Jurkat, Clone E6-1 (cell line): ENCODE measurements around the gene DNASE1. TPM values are rescaled to one million over a fixed set of nuclear protein-coding genes. Genes with fewer than 3 reads are reported as not detected.
"Not testable (repeated sequence)": the region's sequence is repeated elsewhere in the genome, so short reads cannot be mapped to it uniquely, and the experiment has no call there.

ENCODE experiments used
- DNase-seq: peaks from one replicate; pipeline ENCODE4 v3.0.0-alpha.2; 2011; ENCODE audit warnings: low read depth, low spot score
- H3K4me3 ChIP-seq: 2 replicates; pipeline ENCODE4 v1.5.1; 2011; ENCODE audit warnings: mild to moderate bottlenecking, low read length, control low read depth, moderate library complexity
- polyA plus RNA-seq: library from polyadenylated mRNA; unstranded; fragments of >200 nt; gene quantifications from one replicate; pipeline ENCODE4 v1.2.1, GENCODE V29; 2012; ENCODE audit warnings: missing spikeins; ENCODE audit not compliant: insufficient read length, insufficient read depth

DNASE1 gene, protein sequence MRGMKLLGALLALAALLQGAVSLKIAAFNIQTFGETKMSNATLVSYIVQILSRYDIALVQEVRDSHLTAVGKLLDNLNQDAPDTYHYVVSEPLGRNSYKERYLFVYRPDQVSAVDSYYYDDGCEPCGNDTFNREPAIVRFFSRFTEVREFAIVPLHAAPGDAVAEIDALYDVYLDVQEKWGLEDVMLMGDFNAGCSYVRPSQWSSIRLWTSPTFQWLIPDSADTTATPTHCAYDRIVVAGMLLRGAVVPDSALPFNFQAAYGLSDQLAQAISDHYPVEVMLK
- 22.2 TPM for polyA plus RNA-seq

DNA sequence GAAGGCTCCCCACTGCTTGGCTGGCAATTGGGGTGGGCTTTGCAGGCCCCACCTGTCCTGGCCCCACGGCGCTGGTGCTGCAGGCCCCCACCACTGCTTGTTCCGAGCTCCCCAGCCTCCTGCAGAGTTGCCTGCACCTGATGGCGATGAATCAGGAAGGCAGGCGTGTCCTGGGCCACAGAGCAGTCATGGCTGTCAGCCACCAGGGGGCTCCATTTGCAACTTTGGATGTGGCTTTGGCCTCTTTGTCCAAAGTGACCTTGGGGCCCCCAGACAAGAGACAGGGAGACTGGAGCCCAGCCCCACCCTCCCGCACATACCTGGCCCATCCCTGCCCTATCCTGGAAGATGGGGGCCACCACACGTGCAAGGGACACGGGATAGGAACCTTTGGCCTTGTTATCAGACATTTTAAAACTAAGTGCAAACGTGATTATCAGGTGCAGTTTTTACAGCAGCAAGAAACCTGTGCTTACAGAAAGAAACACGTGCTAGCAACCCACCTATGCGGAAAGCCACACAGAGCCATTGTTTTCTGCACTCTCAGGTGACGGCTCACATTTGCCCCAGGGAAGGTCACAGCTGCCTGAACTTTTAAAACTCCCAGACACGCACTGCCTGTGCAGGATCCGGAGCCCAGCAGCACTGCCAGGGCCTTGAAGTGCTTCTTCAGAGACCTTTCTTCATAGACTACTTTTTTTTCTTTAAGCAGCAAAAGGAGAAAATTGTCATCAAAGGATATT, at the start of gene DNASE1:
Gene DNASE1 (plus strand): TSS at position 443 of the 743 bp plus-strand sequence. CDS start 683 bp downstream, outside the sequence.
- H3K4me3 ChIP-seq, result no peak within 1 kb of the TSS
- peak; percentile 38 for DNase-seq

DNA sequence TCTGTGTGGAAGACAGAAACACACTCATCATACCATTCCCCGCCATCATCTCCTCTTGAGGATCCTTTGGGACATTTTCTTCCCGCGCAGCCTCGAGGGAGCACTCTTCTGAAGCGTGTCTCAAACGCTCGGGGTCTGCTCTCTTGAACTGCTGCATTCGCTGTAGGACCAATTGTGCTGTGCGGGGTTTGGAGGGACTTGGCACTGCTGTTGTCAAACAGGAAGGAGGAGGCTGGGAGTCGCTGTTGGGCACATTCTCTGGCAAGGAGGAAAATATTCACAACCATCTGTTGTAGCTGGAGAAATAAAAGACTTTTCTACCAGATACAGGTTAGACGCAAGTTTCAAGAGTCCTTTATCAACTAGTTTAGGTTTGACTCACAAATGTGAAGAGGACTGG, 48.0 kb upstream of the DNASE1 start:
- H3K4me3 ChIP-seq, result no peak overlapping the region
- DNase-seq, result no peak

DNA sequence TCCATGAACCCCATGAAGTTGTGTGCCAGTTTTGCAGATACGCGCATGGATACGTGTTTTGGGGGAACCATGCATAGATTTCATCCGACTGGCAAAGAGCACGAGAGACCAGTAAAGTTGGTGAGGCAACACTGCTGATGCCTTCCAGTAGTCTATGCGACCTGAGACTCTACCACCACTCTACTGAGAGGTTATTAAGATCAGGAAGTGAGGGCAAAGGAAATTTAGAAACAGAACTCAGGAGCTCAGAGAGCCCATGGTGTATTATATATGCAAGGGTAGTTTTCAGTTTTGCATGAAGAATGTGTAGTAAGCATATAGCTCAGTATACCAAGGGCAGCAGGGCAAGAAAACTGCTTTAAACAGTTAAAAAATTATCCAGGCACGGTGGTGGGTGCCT, 47.3 kb upstream of the DNASE1 start:
- DNase-seq, result no peak
- no peak overlapping the region for H3K4me3 ChIP-seq

DNA sequence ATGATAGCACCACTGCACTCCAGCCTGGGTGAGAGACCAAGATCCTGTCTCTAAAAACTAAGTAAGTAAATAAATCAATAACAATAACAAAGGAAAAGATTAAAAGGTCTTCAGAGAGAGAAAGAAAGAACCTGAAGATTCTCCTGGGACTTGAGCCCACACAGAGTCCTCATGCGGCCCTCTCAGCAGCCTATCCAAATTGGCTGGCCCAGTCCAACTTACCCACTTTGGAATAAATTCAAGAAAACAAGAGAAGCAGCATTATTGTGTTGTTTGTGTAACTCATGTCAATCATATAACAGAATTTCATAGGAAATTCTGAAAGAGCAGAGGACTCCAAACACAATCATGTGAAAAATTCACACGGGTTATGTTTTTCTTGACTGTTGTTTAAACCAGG, 46.9 kb upstream of the DNASE1 start:
- no peak for DNase-seq
- no peak overlapping the region for H3K4me3 ChIP-seq

DNA sequence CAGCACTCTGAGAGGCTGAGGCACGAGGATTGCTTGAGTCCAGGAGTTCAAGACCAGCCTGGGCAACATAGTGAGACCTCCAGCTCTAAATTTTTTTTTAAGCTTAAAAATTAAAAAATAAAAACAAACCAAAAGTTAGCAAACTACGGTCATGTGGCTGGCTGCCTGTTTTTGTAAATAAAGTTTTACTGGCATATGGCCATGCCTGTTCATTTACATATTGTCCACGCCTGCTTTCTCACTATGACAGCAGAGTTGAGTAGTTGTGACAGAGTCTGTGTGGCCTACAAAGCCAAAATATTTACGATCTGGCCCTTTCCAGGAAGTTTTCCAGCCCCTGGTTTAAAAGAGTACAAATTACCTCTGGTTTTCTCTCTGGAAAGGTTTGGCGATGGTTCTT, 46.4 kb upstream of the DNASE1 start:
- no peak overlapping the region for H3K4me3 ChIP-seq
- DNase-seq, result no peak

DNA sequence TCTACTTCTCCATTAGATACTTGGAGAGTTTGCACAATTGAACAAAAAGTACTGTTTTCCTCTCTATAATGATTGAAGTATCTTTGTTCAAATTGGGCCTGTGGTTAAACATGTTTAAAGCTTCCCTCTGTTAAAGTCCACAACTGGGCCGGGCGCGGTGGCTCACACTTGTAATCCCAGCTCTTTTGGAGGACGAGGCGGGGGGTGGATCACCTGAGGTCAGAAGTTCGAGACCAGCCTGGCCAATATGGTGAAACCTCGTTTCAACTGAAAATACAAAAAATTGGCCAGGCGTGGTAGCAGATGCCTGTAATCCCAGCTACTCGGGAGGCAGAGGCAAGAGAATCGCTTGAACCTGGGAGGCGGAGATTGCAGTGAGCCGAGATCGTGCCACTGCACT, 45.5 kb upstream of the DNASE1 start:
- not testable (repeated sequence) for H3K4me3 ChIP-seq, DNase-seq

DNA sequence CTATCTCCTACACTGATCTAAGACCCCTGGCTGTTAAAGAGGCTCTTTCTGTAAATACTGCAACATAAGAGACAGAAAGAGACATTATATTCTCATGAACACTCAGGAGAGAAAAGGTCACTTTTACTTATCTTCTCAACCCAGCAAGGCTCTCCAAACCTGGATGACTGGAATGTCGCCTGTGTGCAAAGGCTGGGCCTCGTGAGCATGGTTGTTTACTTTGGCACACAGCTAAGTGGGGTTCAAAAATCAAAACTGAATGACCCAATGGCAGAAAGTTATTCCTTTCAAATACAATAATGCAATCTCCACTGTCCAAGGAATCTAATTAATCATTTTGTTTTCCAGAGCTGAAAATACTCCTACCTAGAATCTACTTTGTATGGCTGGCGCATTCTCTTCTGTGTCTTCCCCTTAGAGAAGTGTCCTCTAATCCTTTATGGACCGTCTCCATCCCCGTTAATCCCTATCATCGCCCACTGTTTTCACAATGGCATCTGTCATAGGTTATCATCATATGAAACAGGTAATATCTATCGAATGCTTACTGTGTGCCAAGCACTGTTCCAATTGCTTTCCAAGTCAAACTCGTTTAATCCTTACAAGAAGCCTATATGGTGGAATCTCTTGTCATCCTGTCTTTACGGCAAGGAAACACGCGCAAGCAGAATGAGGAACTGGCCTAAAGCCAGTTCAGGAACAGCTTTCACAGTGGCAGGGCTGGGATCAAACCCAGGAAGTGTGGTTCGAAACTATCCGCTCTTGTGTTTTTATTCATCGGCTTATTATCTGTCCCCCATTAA, 44.4 kb upstream of the DNASE1 start:
- no peak for DNase-seq
- peak overlapping the region; percentile 87 for H3K4me3 ChIP-seq

DNA sequence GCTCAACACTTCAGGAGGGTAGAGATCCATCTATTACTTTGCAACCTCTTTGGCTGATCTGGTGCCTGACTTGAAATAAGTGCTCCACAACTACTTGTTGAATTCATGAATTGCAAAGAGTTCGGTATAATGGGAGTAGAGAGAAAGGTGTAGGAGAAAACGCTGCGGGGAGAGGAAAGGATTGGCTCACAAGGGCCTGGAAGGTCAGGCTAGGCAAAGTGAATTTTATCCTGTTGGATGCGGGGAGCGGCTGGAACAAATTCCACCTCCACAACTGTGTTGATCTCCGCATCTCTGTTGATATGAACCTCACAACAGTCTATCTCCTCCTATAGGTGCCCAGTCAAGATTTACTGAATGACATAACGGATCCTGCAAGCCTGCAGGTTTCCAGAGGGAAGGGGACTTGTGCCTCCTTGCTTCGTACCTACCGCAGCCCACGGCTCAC, 43.8 kb upstream of the DNASE1 start:
- H3K4me3 ChIP-seq, result peak overlapping the region; percentile 87
- DNase-seq, result no peak

DNA sequence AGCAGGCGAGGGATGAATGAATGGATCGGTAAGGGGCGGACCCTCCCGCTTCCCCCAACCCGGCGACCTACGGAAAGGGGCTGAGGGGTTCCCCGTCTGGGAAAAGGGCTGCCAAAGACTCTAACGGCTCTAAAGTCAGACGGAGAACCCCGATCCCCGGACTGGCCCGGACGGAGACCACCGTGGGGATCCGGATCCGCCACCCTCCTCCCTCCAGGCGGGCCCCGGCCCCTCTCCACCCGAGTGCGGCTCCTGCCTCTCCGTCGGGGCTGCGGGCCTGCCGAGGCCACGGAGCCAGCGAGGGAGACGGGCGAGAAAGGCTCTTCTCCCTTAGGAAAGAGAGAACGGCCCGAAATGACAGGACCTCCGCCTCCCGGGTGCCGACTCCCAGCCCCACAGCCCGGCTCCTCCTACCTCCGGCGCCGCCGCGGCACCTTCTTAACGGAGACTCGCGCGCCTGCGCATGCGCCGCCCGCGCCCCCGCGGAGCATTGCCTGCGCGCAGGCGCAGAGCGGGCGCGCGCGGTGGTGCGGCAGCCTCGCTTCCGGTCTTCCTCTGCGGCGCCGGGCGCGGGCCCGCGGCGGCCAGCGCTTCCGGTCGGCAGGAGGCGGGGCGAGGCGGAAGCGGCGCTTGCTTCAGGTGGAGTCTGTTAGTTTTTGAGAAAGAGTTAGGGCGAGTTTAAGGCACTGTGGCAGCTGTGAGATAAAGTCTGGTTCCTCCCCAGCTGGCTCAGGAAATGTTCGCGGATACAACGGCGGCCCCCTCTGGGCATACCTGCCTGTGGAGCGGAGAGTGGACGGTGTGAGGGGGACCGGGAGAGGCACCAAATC, 43.1 kb upstream of the DNASE1 start, which contains the start of gene SLX4:
Gene SLX4 (minus strand): TSS at position 461 of the 830 bp plus-strand sequence. CDS start 2,642 bp downstream, outside the sequence.
- DNase-seq, result peak; percentile 79
- H3K4me3 ChIP-seq, result peak within 1 kb of the TSS; percentile 97

DNA sequence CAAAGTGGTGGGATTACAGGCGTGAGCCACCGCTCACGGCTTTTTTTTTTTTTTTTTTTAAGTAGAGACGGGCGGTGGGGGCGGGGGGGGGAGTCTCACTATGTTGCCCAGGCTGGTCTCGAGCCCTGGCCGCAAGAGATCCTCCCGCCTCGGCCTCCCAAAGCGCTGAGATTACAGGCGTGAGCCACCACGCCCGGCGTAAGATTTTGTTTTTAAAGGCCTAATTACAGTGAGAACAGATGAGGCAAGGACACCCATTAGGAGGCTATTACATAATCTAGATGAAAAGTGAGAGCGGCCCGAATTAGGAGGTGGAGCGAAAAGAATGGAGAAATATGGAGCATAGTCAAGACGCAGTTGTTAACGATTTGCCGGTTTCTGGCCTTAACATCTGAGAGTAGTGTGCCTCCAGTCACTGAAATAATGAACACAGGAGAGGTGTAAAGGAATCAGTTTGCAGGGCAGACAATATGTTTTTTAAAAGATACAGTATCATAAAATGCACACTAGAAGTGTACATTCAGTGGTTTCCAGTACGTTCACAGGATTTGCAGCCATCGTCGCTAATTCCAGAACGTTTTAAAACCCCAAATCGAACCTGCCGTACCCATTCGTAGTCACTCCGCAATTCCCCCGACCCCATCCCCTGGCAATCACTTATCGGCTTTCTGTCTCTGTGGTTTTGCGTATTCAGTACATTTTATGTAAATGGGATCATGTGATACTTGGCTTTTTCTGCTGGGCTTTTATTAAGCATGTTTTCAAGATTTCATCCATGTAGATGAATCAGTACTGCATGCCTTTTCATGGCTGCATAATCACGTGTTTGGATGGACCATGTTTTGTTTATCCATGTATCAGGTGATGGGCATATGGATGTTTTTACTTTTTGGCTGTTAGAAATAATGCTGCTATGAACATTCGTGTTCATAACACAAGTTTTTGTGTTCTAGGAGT, 41.7 kb upstream of the DNASE1 start:
- no peak for DNase-seq
- peak overlapping the region; percentile 97 for H3K4me3 ChIP-seq

DNA sequence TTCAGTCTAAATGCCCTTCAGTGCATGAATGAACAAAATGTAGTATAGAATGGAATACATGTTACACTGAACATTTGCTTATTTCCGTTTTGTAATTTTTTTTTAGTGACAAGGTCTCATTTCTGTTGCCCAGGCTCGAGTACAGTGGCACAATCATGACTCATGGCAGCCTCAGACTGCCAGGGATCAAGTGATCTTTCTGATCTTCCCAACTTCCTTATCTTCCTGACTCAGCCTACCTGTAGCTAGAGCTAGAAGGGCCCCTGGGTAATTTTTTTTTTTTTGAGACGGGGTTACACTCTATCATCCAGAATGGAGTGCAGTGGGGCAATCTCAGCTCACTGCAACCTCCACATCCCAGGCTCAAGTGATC, 35.7 kb upstream of the DNASE1 start:
- H3K4me3 ChIP-seq, result no peak overlapping the region
- DNase-seq, result no peak

DNA sequence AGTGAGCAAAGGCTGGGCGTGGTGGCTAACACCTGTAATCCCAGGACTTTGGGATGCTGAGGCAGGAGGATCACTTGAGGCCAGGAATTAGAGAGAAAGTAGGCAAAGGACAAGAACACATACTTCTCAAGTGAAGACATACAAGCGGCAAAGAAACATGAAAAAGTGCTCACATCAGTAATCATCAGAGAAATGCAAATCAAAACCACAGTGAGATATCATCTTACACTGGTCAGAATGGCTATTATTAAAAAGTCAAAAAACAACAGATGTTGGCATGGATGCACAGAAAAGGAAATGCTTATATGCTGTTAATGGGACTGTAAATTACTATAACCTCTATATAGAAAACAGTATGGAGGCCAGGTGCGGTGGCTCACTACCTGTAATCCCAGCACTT, 30.8 kb upstream of the DNASE1 start:
- H3K4me3 ChIP-seq, result no peak overlapping the region
- DNase-seq, result no peak

DNA sequence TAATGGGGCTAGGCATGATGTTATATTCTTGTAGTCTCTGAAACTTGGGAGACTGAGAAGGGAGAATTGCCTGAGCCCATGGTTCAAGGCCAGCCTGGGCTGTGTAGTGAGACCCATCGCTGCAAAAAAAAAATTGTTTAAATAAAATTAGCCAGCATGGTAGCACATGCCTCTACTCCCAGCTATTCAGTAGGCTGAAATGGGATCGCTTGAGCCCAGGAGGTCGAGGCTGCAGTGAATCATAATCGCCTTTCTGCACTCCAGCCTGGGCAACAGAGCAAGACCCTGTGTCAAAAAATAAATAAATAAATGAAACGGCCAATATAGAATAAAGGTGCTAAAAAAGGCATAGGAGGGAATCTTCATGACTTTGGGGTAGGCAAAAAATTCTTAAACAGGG, 29.2 kb upstream of the DNASE1 start:
- no peak overlapping the region for H3K4me3 ChIP-seq
- no peak for DNase-seq

DNA sequence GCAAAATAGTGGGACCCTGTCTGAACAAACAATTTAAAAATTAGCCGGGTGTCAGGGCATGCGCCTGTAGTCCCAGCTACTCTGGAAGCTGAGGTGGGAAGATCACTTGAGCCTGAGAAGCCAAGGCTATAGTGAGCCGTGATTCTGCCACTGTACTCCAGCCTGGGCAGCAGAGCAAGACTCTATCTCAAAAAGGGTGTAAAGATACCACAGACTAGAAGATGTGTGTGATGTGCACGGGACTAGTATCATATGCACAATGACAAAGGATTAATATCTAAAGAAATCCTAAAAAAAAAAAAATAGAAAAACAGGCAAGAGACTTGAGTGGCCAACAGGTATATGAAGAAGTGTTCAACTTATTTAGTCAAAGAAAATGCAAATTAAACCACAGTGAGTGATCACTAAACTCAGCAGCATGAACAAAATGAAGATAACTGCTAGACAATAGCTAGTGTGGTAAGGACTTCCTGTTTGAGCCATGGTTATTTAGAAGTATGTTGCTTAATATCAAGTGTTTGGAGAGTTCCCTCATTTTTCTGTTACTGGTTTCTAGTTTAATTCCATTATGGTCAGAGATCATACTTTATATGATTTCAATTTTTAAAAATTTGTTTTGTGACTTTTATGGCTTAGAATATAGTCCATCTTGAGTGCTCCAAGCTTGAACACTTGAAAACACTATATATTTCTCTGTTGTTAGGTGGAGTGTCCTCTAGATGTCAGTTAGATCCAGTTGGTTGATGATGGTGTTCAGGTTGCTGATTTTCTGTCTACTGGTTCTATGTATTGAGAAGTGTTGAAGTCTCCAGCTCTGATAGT, 28.4 kb upstream of the DNASE1 start:
- peak; percentile 65 for DNase-seq
- no peak overlapping the region for H3K4me3 ChIP-seq

DNA sequence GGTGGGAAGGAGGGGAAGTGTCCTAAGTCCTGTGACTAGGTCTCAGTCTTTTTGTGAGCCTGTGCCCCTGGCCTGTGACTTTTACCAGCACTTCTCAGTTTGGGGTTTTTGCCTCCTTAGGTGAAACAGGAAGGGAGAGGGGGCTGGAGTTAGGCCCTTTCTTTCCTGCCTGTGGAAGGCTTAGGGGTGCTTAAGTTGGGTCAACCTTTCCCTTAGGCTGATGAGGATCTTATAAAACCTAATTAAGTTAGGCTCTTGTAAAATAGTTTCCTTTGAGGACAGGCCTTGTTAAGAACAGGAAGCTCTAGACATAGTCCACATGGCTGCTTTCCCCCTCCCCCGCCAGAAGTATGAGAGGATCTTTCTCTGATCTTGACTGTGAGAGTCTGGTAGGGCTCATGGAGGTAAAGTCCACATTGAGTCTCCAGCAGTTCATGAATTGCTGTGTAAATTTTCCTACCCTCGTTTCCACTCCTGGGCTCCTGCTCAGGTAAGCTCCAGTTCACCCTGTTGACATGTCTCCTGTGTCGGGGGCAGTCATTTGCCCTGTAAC, 17.0 kb upstream of the DNASE1 start:
- DNase-seq, result peak; percentile 55
- H3K4me3 ChIP-seq, result no peak overlapping the region

DNA sequence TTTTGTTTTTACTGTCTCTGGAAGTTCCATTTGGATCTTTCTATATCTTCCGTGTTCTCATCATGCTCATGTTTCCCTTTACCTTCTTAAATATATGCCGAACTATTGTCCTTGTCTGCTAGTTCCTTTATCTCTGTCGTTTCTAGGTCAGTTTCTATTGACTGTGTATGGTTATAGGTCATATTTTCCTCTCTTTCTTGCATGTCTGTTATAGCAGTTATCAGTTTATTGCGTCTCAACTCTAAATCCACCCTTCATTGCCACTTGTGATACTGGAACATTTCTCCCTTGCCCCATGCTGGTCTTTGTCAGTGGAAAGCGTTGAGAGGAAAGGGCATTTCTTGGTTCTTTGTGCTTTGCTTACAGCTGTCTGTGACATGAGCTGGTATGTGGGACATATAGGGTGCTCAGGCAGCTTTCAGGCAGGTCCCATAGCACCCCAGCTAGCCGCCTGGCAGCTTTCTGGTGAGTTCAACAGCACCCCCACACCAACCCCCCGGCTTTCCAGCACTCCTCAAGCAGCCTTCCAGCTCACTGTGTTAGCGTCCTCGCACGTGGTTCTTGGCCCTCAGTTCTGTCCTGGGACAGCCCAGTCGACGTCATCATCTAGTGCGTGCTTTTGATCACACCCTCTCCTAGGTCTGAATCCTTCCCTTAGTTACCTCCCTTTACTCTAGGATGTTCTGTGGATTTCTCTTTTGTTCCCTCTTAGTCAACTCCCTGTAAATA, 15.4 kb upstream of the DNASE1 start:
- no peak overlapping the region for H3K4me3 ChIP-seq
- no peak for DNase-seq
